A549 (cell line): ENCODE measurements around the gene DDX21. TPM values are rescaled to one million over a fixed set of nuclear protein-coding genes. Genes with fewer than 3 reads are reported as not detected.

ENCODE experiments used
- ATAC-seq, 2 experiments: fragments of 200-7000 bp in 1 of 2; fragments of >200 bp in 1 of 2; cut with Nextera tagmentation in 1 of 2; cut with Tn5 transposase in 1 of 2; 3 replicates each; pipeline versions ENCODE4 v1.8.0 to v1.9.1; 2018 to 2020; ENCODE audit warnings: mild to moderate bottlenecking in 1 of 2, moderate library complexity in 1 of 2
- CTCF ChIA-PET: fragments of 300-600 bp; sonication (Branson Sonifier 250); formaldehyde crosslinking; extraction: SDS; loops from one replicate; lab custom pipeline; 2021; ENCODE audit warnings: antibody characterized with exemption, inconsistent platforms; lab: Yijun Ruan, JAX
- POLR2A ChIA-PET: fragments of 350-600 bp; formaldehyde crosslinking; extraction: SDS; loops from one replicate; lab custom pipeline; 2021; ENCODE audit warnings: antibody characterized with exemption, inconsistent platforms; lab: Yijun Ruan, JAX
- DNase-seq, 2 experiments: peaks; one replicate each; pipeline versions ENCODE4 v3.0.0 to v3.0.0-alpha.2; 2011 to 2016; ENCODE audit warnings: low read depth in 1 of 2, low spot score in 1 of 2
- FAIRE-seq: peaks from 2 replicates; lab custom pipeline; 2011; peaks lifted over from hg19 to GRCh38; lab: Jason Lieb, UNC
- H3K27ac ChIP-seq, 2 experiments: fragments of >200 bp; sonication (Bioruptor Twin); formaldehyde crosslinking; 3 replicates each; pipeline ENCODE4 v1.5.1; 2016 to 2017
- H3K4me1 ChIP-seq: fragments of >200 bp; sonication (Bioruptor Twin); formaldehyde crosslinking; 3 replicates; pipeline ENCODE4 v1.6.1; 2016
- H3K4me2 ChIP-seq: fragments of >200 bp; sonication (Bioruptor Twin); formaldehyde crosslinking; 3 replicates; pipeline ENCODE4 v1.6.1; 2016
- H3K4me3 ChIP-seq: fragments of >200 bp; sonication (Bioruptor Twin); formaldehyde crosslinking; 3 replicates; pipeline ENCODE4 v1.5.1; 2016
- H3K9me3 ChIP-seq: fragments of >200 bp; sonication (Bioruptor Twin); formaldehyde crosslinking; 3 replicates; pipeline ENCODE4 v1.6.1; 2016
- BHLHE40 ChIP-seq: IDR thresholded peaks from 2 replicates; pipeline ENCODE4 v1.6.1; 2012; ENCODE audit warnings: low read depth, low read length, inconsistent platforms
- CBX2 ChIP-seq: fragments of 200-600 bp; sonication (generic); IDR thresholded peaks from 2 replicates; pipeline ENCODE4 v1.6.1; 2016; ENCODE audit warnings: low read depth, mild to moderate bottlenecking, borderline replicate concordance
- CHD4 ChIP-seq: fragments of 200-600 bp; sonication (generic); IDR thresholded peaks from 2 replicates; pipeline ENCODE4 v1.6.1; 2016; ENCODE audit warnings: antibody characterized with exemption, mild to moderate bottlenecking, borderline replicate concordance
- EHMT2 ChIP-seq: fragments of 200-600 bp; sonication (generic); IDR thresholded peaks from 2 replicates; pipeline ENCODE4 v1.6.1; 2016; ENCODE audit warnings: antibody characterized with exemption, low read depth, mild to moderate bottlenecking, moderate library complexity
- ESRRA ChIP-seq: fragments of 150-350 bp; IDR thresholded peaks from 2 replicates; pipeline ENCODE4 v1.6.1; 2014; ENCODE audit warnings: mild to moderate bottlenecking, low read length, borderline replicate concordance
- FOXS1 ChIP-seq: fragments of 250-450 bp; sonication (Bioruptor Pico); IDR thresholded peaks from 2 replicates; pipeline ENCODE4 v1.5.0; 2020; ENCODE audit warnings: mild to moderate bottlenecking, moderate library complexity
- HDAC2 ChIP-seq: fragments of 200-600 bp; sonication (generic); IDR thresholded peaks from 2 replicates; pipeline ENCODE4 v1.6.1; 2016
- HEYL ChIP-seq: fragments of 250-450 bp; sonication (Bioruptor Pico); IDR thresholded peaks from 2 replicates; pipeline ENCODE4 v1.8.0; 2021; ENCODE audit warnings: mild to moderate bottlenecking, moderate library complexity
- HOXA7 ChIP-seq: fragments of 250-450 bp; sonication (Bioruptor Pico); IDR thresholded peaks from 2 replicates; pipeline ENCODE4 v1.5.0; 2020; ENCODE audit warnings: mild to moderate bottlenecking, moderate library complexity
- HOXB5 ChIP-seq: fragments of 250-450 bp; sonication (Bioruptor Pico); IDR thresholded peaks from 2 replicates; pipeline ENCODE4 v1.5.0; 2020; ENCODE audit warnings: mild to moderate bottlenecking, moderate library complexity
- JUN ChIP-seq, 2 experiments: fragments of >200 bp; sonication (Bioruptor Twin); formaldehyde crosslinking; IDR thresholded peaks; 2 replicates in 1 of 2; 3 replicates in 1 of 2; pipeline ENCODE4 v1.6.1; 2016 to 2017
- JUNB ChIP-seq: fragments of >200 bp; sonication (Bioruptor Twin); formaldehyde crosslinking; IDR thresholded peaks from 2 replicates; pipeline ENCODE4 v1.6.1; 2016
- MAFK ChIP-seq: fragments of 450-650 bp; IDR thresholded peaks from 2 replicates; pipeline ENCODE4 v1.6.1; 2014; ENCODE audit not compliant: partially characterized antibody
- MAZ ChIP-seq: fragments of 150-350 bp; IDR thresholded peaks from 2 replicates; pipeline ENCODE4 v1.6.1; 2014; ENCODE audit warnings: antibody characterized with exemption, low read depth, low read length, borderline replicate concordance
- NPAS2 ChIP-seq: fragments of 250-450 bp; sonication (Bioruptor Pico); IDR thresholded peaks from 2 replicates; pipeline ENCODE4 v1.8.0; 2022; ENCODE audit warnings: mild to moderate bottlenecking, moderate library complexity, borderline replicate concordance
- NR3C1 ChIP-seq: fragments of >200 bp; sonication (Bioruptor Twin); formaldehyde crosslinking; IDR thresholded peaks from 3 replicates; pipeline ENCODE4 v1.6.1; 2017
- PHF8 ChIP-seq: fragments of 200-600 bp; sonication (generic); IDR thresholded peaks from 2 replicates; pipeline ENCODE4 v1.6.1; 2016; ENCODE audit warnings: low read depth, mild to moderate bottlenecking, antibody characterized with exemption, moderate library complexity, borderline replicate concordance
- RAD21 ChIP-seq, 2 experiments: fragments of >200 bp in 1 of 2; sonication (Bioruptor Twin) in 1 of 2; formaldehyde crosslinking in 1 of 2; IDR thresholded peaks in 1 of 2; conservative IDR thresholded peaks in 1 of 2; 2 replicates in 1 of 2; 3 replicates in 1 of 2; pipeline ENCODE4 v1.6.1; 2012 to 2018; ENCODE audit warnings: inconsistent platforms in 1 of 2
- RNF2 ChIP-seq: fragments of 200-600 bp; sonication (generic); IDR thresholded peaks from 2 replicates; pipeline ENCODE4 v1.6.1; 2016; ENCODE audit warnings: low read depth, mild to moderate bottlenecking, antibody characterized with exemption, moderate library complexity, borderline replicate concordance
- TFCP2L1 ChIP-seq: fragments of 250-450 bp; sonication (Bioruptor Pico); IDR thresholded peaks from 2 replicates; pipeline ENCODE4 v1.5.0; 2021; ENCODE audit warnings: mild to moderate bottlenecking
- ZNF302 ChIP-seq: fragments of 250-450 bp; sonication (Bioruptor Pico); IDR thresholded peaks from 2 replicates; pipeline ENCODE4 v1.9.0; 2021; ENCODE audit warnings: inconsistent platforms, mild to moderate bottlenecking, moderate library complexity
- ZSCAN20 ChIP-seq: fragments of 250-450 bp; sonication (Bioruptor Pico); IDR thresholded peaks from 2 replicates; pipeline ENCODE4 v1.8.0; 2022; ENCODE audit warnings: mild to moderate bottlenecking, moderate library complexity
- polyA plus RNA-seq, 4 experiments: library from polyadenylated mRNA; depleted of rRNA in 3 of 4; stranded (reverse); fragments of >200 nt; fragmentation: RNase III in 1 of 4; extraction: RNeasy Plus Mini Kit Qiagen cat#74134 plus additional on column Dnase treatment in 1 of 4; gene quantifications; 2 replicates in 3 of 4; 3 replicates in 1 of 4; pipeline ENCODE4 v1.2.3, GENCODE V29; 2011 to 2017
- TF ChIP-seq, protein P1 (sequence below): fragments of 200-600 bp; sonication (generic); IDR thresholded peaks from 2 replicates; pipeline ENCODE4 v1.6.1; 2016; ENCODE audit warnings: antibody characterized with exemption, mild to moderate bottlenecking, moderate library complexity
- TF ChIP-seq, protein P2 (sequence below): fragments of 450-650 bp; IDR thresholded peaks from 2 replicates; pipeline ENCODE4 v1.6.1; 2014; ENCODE audit warnings: antibody characterized with exemption
- TF ChIP-seq, protein P3 (sequence below): fragments of >200 bp; sonication (Bioruptor Twin); formaldehyde crosslinking; IDR thresholded peaks from 3 replicates; pipeline ENCODE4 v1.5.1; 2016
- TF ChIP-seq, protein P4 (sequence below): fragments of >200 bp; sonication (Bioruptor Twin); formaldehyde crosslinking; IDR thresholded peaks from 3 replicates; pipeline ENCODE4 v1.6.1; 2016
- TF ChIP-seq, protein P5 (sequence below): fragments of >200 bp; sonication (Bioruptor Twin); formaldehyde crosslinking; IDR thresholded peaks from 2 replicates; pipeline ENCODE4 v1.6.1; 2016

DDX21 gene
- polyA plus RNA-seq, 2 of the 4 experiments (the other 2 are of a cell fraction), result 113 to 218 TPM

DNA sequence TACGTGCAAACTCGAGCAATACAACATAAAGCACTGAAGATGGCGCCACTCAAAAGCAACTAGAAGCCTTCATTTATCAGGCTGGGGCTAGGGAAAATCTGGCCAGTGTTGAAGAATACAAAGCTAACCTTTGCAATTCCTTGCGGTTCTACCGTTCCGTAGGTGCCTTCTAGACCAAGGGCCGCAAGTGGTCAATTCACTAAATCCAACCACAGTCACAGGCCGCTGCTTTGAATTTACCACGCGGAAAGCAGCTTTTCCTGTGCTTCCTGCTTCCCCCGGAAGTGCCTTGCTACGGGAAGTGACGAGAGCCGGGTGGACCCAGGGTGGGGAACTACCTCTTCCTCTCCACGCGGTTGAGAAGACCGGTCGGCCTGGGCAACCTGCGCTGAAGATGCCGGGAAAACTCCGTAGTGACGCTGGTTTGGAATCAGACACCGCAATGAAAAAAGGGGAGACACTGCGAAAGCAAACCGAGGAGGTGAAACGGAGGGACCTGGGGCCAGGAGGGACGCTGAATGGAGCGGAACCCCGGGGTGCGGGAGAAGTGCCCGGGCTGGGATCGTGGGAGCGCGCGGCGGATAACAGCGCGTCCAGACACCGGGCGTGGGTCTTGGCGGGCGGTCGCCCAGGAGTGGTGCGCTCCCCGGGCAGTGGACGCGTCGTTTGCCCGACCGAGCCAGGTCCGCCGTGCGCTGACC, at the start of gene DDX21 (continued):
- TF ChIP-seq, protein P1, sequence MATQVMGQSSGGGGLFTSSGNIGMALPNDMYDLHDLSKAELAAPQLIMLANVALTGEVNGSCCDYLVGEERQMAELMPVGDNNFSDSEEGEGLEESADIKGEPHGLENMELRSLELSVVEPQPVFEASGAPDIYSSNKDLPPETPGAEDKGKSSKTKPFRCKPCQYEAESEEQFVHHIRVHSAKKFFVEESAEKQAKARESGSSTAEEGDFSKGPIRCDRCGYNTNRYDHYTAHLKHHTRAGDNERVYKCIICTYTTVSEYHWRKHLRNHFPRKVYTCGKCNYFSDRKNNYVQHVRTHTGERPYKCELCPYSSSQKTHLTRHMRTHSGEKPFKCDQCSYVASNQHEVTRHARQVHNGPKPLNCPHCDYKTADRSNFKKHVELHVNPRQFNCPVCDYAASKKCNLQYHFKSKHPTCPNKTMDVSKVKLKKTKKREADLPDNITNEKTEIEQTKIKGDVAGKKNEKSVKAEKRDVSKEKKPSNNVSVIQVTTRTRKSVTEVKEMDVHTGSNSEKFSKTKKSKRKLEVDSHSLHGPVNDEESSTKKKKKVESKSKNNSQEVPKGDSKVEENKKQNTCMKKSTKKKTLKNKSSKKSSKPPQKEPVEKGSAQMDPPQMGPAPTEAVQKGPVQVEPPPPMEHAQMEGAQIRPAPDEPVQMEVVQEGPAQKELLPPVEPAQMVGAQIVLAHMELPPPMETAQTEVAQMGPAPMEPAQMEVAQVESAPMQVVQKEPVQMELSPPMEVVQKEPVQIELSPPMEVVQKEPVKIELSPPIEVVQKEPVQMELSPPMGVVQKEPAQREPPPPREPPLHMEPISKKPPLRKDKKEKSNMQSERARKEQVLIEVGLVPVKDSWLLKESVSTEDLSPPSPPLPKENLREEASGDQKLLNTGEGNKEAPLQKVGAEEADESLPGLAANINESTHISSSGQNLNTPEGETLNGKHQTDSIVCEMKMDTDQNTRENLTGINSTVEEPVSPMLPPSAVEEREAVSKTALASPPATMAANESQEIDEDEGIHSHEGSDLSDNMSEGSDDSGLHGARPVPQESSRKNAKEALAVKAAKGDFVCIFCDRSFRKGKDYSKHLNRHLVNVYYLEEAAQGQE, result peak; percentile 24; the same call in 1 of the 2 replicates
- TF ChIP-seq HDAC2 (no peak), MAFK (no peak), ZNF302 (no peak), ZSCAN20 (no peak), HEYL (CRISPR knock-in tag) (peak; percentile 22; the same call in 1 of the 2 replicates), NPAS2 (no peak), HOXB5 (CRISPR knock-in tag) (peak; percentile 72; the same call in 1 of the 2 replicates), BHLHE40 (no peak), EHMT2 (no peak), CBX2 (no peak)
- TF ChIP-seq, protein P2, sequence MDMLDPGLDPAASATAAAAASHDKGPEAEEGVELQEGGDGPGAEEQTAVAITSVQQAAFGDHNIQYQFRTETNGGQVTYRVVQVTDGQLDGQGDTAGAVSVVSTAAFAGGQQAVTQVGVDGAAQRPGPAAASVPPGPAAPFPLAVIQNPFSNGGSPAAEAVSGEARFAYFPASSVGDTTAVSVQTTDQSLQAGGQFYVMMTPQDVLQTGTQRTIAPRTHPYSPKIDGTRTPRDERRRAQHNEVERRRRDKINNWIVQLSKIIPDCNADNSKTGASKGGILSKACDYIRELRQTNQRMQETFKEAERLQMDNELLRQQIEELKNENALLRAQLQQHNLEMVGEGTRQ, result no peak
- TF ChIP-seq, protein P3, sequence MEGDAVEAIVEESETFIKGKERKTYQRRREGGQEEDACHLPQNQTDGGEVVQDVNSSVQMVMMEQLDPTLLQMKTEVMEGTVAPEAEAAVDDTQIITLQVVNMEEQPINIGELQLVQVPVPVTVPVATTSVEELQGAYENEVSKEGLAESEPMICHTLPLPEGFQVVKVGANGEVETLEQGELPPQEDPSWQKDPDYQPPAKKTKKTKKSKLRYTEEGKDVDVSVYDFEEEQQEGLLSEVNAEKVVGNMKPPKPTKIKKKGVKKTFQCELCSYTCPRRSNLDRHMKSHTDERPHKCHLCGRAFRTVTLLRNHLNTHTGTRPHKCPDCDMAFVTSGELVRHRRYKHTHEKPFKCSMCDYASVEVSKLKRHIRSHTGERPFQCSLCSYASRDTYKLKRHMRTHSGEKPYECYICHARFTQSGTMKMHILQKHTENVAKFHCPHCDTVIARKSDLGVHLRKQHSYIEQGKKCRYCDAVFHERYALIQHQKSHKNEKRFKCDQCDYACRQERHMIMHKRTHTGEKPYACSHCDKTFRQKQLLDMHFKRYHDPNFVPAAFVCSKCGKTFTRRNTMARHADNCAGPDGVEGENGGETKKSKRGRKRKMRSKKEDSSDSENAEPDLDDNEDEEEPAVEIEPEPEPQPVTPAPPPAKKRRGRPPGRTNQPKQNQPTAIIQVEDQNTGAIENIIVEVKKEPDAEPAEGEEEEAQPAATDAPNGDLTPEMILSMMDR, result peak; percentile 79
- TF ChIP-seq, protein P4, sequence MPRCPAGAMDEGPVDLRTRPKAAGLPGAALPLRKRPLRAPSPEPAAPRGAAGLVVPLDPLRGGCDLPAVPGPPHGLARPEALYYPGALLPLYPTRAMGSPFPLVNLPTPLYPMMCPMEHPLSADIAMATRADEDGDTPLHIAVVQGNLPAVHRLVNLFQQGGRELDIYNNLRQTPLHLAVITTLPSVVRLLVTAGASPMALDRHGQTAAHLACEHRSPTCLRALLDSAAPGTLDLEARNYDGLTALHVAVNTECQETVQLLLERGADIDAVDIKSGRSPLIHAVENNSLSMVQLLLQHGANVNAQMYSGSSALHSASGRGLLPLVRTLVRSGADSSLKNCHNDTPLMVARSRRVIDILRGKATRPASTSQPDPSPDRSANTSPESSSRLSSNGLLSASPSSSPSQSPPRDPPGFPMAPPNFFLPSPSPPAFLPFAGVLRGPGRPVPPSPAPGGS, result peak; percentile 73; the same call in 2 of the 3 replicates

DNA sequence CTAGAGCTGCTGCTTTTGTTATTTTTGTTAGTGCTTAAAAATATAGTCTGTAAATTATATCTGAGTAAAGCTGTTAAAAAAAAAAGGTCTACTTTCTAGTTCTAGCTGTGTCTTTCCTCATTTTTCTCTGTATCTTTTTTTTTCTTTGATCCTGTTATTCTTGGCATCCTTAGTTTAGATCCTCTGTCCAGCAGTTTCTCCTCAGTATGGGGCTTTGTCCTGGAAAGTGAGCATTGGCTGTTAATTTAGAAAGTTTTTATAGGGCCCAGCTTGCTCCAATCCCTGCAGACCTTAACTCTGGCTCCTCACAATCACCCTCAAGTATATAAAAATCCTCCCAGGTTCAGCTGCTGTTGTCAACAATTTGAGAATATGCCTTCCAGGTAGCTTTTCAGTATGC, 31.4 kb upstream of the DDX21 start:
- CTCF ChIA-PET, result interaction anchor here (0.6 to 1.0 kb wide), 2 partner anchors 168 to 375 kb away, joined by 3 to 5 read pairs; no protein-coding TSS in a partner anchor
- no peak for ATAC-seq
- H3K4me1 ChIP-seq, result no peaks in the 10 kb centered on the region
- no peak for FAIRE-seq
- H3K9me3 ChIP-seq, result no peaks in the 10 kb centered on the region
- H3K4me3 ChIP-seq, result no peak overlapping the region
- no peak overlapping the region for H3K4me2 ChIP-seq
- H3K27ac ChIP-seq, result no peak overlapping the region
- TF ChIP-seq MAZ (no peak), CHD4 (no peak), RAD21 (conservative IDR thresholded peaks at IDR 0.05 in 1 of 2, IDR thresholded peaks at IDR 0.05 in 1 of 2) (no peak), JUN (IDR thresholded peaks at IDR 0.05) (no peak), FOXS1 (CRISPR knock-in tag) (no peak), JUNB (no peak), ESRRA (no peak), HOXA7 (no peak), NR3C1 (no peak), RNF2 (no peak), MAFK (no peak), TFCP2L1 (CRISPR knock-in tag) (no peak), PHF8 (no peak)
- TF ChIP-seq, protein P5, sequence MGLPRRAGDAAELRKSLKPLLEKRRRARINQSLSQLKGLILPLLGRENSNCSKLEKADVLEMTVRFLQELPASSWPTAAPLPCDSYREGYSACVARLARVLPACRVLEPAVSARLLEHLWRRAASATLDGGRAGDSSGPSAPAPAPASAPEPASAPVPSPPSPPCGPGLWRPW, result no peak
- TF ChIP-seq, all 56 proteins: peak for 0
- no peak for DNase-seq
- POLR2A ChIA-PET, result interaction anchor here (1.6 kb wide), 1 partner anchor 32 kb away, joined by 8 read pairs; the partner anchor contains the start of gene DDX21
